HG03025 (cell line): ENCODE data around the gene LHX4.

Source experiments
- ATAC-seq: cut with Tn5 transposase; IDR thresholded peaks from one replicate; pipeline ENCODE4 v1.9.1; 2021; ENCODE audit warnings: mild to moderate bottlenecking, moderate library complexity; ENCODE audit not compliant: unreplicated experiment, low FRiP score

LHX4 gene

DNA sequence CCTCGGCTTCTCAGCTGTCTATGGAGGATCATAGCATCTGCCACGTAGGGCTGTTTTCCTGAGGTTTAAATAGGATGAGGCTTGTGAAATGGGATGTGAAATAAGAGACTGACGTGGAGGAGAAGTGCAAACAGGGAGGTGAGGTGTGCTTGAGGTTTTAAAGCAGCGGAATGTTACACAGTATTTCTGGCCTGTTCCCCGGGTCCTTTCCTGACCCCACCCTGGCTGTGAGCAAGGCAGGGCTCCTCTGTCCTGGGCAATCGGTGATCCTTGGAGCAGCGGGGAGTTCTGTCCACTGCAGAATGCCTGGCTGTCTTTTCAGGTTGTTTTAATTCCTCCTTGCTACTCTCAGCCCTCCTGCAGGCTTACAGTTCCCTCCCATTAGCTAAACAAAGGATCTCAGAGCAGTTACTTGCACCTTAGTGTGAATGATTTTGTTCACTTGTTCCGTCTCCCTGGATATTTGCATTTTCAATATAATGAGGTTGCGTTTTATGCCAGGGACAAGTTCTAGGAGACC is 38.6 kb downstream of the LHX4 start:
- no peak for ATAC-seq

DNA sequence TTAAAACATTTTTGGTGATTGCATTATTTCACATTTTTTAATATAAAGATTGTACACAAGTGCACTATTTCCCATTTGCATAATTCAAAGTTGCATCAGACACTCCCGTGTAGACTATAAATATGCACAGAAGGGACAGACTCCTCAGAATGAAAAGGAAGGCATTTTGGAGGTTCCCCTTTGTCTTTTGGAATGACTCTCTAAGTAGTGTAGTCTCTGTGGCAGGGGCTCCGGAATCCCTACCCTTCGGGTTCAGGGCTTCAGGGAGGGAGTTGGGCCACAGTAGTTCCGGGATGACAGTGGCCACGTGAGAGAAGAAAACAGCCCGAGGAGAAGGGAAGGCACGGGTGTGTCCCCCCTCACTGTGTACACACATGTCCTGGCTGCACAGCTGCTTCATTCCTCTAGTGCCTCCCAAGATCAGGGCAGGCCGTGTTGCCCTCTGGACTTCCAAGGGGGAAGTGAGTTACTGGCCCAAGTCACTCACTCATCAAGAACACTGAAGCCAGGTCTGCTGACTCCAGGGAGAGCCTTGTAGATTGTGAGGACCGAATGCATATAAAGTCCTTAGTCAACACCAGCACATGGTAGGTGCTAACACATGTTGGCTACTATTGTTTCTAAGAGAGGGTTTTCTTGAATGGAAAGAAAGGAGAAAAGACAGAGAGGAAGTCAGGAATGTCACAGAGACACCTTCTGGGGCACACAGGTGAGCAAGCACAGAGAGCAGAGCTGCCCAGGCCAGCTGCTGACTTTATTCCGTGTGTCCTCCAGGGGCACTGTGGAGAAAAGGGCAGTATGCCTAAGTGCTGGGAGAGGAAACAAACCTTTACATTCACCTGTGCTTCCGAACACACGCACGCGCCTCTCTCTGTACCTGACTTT is 39.8 kb downstream of the LHX4 start:
- no peak for ATAC-seq

DNA sequence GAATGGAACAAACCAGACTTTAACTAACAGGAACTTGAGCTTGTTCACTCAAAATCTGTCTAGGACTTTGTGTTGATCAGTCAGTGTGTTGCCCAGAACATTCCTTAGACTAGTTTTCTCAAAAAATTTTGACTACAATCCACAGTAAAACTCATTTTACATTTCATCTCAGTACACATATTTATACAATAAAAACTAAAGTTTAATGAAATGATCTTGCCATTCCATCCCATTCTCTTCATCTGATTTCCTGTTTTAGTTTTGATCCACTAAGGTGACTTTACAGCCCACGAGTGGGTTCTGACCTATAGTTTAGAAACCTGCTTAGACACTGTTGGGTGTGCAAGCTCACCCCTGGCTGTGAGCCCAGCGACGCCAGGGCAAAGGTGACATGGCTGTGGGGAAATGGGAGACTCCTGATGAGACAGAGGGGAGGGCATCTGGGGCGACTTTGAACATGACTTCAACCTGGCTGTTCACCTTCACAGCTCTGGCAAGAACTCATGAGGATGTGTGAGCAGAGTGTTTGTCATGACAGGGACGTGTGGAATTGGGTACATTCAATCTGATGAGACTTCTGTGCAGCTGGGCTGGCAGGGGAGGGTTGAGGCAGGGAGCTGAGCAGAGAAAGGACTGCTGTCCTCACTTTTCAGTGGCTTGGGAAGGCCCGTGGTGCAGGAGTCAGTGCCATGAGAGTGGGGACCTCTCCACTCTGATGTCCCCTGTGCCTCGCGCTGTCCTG is 40.6 kb downstream of the LHX4 start:
- ATAC-seq = no peak

DNA sequence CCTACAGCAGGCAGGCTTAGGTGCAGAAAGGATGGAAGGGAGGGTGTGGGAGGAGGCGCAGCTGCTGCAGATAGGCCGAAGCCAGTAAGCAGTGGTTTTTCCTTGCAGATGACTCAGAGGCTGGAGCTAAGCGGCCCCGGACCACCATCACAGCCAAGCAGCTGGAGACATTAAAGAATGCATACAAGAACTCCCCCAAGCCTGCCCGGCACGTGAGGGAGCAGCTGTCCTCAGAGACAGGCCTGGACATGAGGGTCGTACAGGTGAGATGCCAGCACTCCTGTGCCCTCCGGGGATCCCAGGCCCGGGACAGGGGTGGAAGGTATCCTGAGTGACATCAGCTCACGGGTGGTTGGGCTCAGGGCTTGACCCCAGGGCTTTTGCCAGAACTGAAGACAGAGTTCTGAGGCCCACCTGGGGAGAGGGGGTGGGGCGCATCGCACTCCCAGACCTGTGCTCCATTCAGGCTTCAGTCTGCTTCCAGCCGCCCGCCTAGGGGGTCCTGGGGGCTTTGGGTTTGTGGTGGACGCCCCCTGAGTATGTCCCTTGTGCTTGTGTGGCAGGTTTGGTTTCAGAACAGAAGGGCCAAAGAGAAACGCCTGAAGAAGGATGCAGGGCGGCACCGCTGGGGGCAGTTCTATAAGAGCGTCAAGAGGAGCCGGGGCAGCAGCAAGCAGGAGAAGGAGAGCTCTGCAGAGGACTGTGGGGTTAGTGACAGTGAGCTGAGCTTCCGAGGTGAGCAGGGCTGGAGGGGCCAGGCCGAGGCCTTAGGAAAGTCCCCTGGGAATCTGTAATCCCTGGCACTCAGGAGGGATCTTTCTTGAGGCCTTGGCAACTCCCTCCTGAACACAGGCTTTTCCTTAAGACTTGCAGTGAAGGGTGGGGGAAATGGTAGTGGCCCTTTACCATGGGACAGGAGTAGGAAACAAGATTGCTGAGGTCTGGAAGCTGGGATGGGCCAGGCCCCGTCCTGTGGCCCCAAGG is 41.5 kb downstream of the LHX4 start:
- no peak for ATAC-seq

DNA sequence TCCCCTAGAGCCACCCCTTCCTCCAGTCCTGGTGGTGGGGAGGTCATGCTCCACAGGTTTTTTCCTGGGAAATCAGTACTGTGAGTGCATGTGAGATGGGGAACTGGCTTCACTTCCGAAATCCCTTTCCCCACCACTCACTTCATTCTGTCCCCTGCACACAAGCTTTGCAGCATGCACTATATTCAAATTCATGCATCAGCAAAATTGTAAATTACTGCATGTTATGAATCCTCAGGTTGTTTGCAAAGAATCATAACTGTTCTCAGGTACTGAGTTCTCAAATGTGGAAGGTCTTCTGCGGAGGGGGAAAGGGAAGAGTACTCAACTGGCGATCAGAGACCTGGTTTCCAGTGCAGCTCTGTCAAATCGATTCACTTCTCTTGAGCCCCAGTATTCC is 42.3 kb downstream of the LHX4 start:
- no peak for ATAC-seq

DNA sequence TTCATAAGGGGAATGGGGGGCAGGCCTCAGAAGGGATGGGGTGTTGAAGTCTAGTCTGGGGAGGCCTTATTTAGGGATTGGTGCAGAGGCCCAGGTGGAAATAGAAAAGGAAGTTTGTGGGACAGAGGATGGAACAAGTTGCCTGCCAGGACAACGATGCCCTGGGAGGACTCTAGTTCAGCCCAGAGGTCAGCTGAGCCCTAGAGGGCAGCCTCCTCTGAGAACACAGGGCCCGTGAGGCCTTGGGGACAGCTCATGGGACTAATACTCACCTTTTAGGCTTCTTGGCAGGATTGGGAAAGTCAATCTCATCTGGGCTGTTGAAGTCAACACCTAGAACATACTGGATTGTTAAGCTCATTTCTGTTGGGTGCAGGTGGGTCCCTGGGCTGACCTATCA is 43.0 kb downstream of the LHX4 start:
- no peak for ATAC-seq

DNA sequence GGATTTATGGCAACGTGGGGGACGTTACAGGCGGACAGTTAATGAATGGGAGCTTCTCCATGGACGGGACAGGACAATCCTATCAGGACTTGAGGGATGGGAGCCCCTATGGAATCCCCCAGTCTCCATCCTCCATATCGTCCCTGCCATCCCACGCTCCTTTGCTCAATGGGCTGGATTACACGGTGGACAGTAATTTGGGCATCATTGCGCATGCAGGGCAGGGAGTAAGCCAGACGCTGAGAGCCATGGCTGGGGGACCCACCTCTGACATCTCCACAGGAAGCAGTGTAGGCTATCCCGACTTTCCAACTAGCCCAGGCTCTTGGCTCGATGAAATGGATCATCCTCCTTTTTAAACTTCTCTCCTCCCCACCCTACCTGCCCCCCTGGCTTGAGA is 44.2 kb downstream of the LHX4 start:
- no peak for ATAC-seq

DNA sequence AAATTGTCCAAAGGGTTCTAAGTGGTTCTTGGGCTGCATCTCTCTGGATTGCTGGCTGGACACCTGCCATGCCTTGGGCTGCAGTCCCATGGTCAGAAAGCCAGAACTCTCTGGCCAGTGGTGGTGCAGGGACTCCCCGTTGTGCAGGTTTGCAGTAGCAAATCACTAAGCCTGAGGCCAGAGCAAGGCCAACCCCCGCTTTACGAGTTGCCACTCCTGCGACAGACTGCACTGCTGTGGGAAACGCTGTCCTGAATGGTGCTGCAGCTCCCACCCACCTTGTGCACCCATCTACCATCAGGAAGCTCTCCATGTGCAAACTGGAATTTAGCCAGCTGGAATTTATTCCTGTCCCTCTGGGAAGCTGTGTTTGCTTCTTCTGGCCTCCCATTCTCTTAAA is 45.7 kb downstream of the LHX4 start:
- ATAC-seq = no peak

DNA sequence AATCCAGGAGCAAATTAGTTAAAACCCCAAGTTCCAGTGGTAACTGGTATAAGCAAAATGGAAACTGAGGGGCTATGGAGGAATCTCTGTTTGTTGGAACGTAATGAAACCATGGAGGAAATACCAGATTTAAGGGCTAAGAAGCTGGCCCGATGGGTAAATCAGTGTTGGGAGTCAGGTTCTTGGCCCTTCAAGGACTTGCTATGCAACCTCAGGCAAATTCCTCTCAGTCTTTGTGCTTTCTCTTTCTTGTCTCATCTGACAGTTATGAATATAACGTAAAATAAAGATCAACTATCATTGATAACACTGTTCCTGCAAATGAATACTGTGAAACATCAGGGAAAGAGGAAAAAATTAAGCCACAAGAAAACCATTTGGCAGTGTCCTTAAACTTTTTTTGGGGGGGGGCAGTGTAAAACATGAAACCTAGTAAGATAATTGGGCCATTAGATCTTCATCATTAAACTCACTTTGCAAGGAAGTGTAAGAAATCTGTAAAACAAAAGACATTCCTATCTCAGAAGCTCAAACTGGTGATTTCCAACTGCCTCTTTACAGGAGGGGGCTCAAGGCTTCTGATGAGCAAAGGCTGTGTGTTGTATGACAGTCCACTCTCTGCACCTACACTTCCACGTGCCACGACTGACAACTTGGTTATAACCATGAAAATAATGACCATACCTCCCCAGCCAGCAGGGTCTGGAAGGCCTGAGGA is 47.6 kb downstream of the LHX4 start:
- ATAC-seq = no peak

DNA sequence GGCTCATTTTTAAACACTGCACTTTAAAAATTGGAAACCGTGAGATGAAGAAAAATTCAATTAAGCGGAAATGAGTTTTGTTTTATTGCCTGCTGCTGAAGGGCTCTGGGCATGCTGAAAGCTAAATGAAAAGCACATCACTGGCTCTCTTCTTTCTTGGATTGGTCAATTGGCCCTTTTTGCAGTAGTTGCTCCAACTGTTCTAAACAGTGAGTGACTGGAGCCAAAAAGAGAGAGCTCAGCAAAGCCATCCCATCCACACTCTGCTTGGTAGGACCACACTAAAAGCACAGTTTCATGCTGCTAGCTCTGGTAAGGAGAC is 48.1 kb downstream of the LHX4 start:
- ATAC-seq = no peak

DNA sequence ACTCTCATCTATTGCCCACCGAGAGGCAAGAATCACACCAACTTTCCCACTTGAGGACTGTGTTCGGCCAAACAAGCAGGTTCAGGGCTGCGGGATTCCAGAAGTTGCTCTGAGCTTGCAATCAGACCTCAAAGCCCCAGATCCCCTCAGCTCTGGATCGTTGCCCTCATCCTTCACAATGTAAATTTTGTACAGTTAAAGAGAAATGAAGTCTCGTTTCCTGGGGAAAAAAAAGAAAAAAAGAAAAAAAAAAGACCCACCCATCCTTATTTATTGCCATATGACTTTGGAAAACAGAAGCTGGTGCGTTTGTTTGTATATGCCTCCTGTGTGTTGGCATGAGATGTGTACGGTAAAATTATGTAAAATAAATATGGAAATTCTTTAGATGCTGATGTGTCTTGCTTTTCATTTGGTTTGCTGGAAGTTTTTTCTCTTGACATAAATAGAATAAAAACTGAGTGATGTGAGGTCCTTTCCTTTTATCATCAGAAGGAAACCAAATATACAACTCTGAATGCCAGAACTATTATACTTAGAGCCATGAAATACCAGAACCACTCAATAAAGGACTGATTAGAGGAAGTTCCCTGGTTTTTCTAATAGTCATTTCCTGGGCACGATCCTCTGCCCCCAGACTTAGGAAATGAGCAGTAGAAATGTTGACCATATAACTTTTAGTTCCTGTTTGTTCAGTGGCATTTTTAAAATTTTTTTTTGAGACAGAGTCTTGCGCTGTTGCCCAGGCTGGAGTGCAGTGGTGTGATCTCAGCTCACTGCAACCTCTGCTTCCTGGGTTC is 48.7 kb downstream of the LHX4 start:
- no peak for ATAC-seq

DNA sequence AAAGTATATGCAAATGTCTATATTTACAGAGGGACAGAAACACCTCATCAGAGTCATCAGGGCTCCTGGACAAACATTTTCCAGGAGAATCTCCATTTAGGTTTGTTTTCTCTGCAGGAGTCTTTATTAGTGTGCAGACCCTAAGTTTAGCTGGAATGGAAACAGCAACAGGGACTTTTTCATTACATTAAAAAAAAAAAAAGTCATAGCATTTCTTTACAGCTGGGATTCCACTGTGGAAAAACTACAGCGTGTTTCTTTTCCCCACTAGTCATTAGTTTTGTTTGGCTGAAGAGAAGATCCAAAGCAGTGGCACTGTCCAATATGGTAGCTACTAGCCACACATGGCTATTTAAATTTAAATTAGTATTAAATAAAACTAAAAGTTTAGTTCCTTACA is 49.6 kb downstream of the LHX4 start:
- ATAC-seq = no peak

DNA sequence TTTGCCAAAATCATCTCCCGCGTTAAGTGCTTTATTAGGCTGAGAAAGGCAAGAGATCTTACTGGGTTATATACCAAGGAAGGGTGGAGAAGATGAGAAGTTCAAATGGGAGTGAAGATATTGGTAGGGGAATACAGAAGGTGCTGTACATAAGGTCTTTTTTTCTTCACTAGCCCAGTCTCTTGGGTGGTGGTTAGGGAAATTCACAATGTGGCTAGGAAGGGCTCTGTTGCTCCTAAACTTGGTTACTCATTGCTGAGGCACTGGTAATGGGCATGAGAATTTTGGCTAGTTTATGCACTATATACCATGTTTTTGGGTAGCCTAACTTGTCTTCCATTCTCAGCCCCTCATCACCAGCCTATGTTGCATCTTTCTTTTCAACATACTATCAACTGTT is 50.6 kb downstream of the LHX4 start:
- ATAC-seq = no peak

DNA sequence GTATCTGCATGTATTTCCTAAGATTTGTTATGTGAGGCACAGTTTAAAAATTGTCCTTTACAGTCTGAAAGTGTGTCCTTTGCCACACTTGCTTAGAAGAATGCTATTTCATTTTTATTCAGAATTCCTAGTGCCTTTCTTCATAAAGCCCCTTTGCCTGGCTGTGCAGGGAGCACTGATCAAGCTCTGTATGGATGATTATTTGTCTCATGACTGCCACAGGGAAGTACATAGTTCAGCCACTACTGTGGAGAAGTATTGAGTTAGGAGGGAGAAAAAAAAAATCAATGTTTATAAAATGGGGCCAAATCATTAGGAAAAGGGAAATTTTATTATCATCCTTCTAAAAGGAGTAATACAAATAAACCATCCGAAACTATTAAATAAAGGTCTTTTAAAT is 51.4 kb downstream of the LHX4 start:
- no peak for ATAC-seq

DNA sequence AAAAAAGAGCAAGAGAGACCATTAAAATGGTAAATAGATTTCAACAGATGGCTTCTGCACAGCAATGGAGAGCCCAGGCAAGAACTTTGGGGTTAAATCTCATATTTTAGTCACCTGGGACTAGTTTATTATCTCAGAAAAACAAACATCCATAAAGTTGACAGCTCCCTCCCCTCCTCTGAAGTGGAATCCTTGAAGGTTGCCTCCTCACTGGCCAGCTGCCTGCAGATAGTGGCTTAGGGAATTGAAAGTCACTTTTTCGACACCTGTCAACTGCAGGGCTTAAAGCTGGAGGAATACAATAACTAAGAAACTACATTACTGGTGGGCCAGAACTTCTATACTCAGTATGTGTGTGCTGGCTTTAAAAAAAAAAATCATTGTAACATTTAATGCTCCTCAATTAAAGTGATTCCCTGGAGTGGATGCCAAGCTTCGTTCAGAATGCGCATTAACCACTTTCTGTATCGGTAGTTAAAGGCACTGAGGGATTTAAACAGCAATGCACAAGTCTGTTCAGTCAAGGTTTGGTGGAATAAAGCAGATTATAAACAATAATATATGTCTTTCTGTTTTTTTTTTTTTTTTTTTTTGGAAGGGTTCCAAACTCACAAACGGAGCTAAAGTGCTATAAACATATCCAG is 52.5 kb downstream of the LHX4 start:
- ATAC-seq = no peak

DNA sequence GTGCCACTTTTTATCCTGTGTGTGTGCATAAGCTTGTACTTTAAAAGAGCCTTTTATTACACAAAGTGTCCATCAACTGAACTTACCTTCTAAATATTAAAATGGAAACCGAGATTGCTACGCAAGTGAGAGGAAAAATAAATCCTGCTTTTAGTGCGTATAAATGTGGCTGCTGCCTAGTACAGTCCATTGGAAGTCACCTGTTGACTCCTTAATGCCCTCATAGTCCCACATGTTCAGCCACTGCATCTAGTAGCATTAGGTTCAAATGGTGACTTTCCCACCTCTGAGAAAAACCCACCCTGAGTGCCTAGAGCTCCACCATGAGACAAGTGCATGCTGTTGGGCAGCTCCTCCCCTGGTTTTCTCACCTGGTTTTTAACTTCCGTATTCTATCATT is 53.0 kb downstream of the LHX4 start:
- ATAC-seq = no peak

DNA sequence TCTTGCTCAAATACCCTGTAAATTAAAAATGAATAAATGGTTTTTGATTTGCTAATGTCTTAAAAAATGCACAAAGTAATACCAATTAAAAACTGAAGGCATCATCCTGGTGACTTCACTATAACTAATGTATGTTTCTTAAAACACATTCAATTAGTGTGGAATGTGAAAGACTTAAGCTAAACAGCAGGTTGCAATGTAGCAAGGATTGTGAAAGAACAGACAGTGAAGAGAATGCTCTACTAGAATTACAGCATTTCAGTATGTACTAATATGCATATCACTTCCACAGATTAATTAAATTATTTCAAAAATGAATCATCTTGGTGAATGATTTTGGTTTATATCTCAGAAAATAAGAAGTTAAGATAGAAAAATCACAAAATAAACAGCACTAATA is 56.4 kb downstream of the LHX4 start:
- no peak for ATAC-seq

DNA sequence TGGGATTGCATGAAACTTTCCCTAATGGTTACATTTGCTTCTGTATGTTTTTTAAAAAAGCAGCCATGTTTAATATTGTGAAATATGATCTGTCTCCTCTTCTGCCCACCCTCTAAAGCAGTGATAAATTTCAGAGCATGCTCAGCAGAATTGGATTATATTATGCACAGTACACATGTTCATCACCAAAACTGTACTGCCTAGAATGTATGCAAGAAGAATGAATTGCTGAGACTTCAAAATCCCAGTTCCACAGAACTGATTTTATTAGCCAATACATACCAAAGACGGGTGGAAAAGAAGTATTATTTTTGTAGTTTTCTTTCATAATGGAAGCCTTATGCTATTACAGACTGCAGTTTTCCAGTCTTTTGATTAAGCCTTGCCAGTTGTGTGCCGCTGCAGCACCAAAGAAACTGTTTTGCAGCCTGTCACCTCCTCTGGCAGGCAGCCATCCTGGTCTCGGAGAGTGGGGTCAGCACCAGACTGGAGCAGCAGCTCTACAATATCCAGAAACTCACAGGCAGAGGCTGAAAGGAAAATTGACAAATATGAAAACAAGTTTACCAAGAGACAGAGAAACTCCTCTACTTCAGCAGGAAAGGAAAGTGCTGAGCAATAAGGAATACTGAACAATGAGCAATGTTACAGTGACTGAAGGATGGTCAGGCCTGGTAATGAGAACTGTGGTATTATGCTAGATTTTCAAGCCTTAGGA is 58.1 kb downstream of the LHX4 start:
- no peak for ATAC-seq
